Activated CD8-positive, alpha-beta memory T cell treated with anti-CD3 and anti-CD28 coated beads, Interleukin-2, amount 50 U/mL, for 1 hour (primary cell): Measurements from ENCODE around the gene PREP.
"Not testable (repeated sequence)": the region's sequence is repeated elsewhere in the genome, so short reads cannot be mapped to it uniquely, and the experiment has no call there.

Experiments
- DNase-seq: peaks from one replicate; pipeline ENCODE4 v3.0.0-alpha.2; 2020; ENCODE audit errors: extremely low read depth

Gene PREP

GRCh38 chr6:105402939-105403935, at the start of gene PREP:
Gene PREP (minus strand): TSS chr6:105403082. CDS start chr6:105402891, 191 bp downstream.
- DNase-seq = peak; percentile 26

- no peak for DNase-seq
Measured at GRCh38 chr6:105452376-105452775, 49.5 kb upstream of the PREP start.

- no peak for DNase-seq
Measured at GRCh38 chr6:105449756-105450390, 47.0 kb upstream of the PREP start.

- no peak for DNase-seq
Measured at GRCh38 chr6:105445481-105445880, 42.6 kb upstream of the PREP start.

- no peak for DNase-seq
Measured at GRCh38 chr6:105443941-105444340, 41.1 kb upstream of the PREP start.

GRCh38 chr6:105442369-105442768, 39.5 kb upstream of the PREP start:
- no peak for DNase-seq

GRCh38 chr6:105437236-105437635, 34.4 kb upstream of the PREP start:
- DNase-seq = no peak

GRCh38 chr6:105433723-105434122, 30.8 kb upstream of the PREP start:
- DNase-seq = no peak

- DNase-seq = no peak
Measured at GRCh38 chr6:105432797-105433196, 29.9 kb upstream of the PREP start.

GRCh38 chr6:105431226-105431625, 28.3 kb upstream of the PREP start:
- DNase-seq = no peak

GRCh38 chr6:105430685-105431084, 27.8 kb upstream of the PREP start:
- no peak for DNase-seq

GRCh38 chr6:105429676-105430075, 26.8 kb upstream of the PREP start:
- DNase-seq = no peak

- DNase-seq = no peak
Measured at GRCh38 chr6:105428342-105428957, 25.6 kb upstream of the PREP start.

- DNase-seq = no peak
Measured at GRCh38 chr6:105424175-105424783, 21.4 kb upstream of the PREP start.

GRCh38 chr6:105416971-105417370, 14.1 kb upstream of the PREP start:
- DNase-seq = not testable (repeated sequence)

- no peak for DNase-seq
Measured at GRCh38 chr6:105409734-105410133, 6.9 kb upstream of the PREP start.

- DNase-seq = no peak
Measured at GRCh38 chr6:105402090-105402938, 568 bp downstream of the PREP start.

GRCh38 chr6:105401247-105402089, 1.4 kb downstream of the PREP start:
- DNase-seq = no peak

- no peak for DNase-seq
Measured at GRCh38 chr6:105400501-105400900, 2.4 kb downstream of the PREP start.

- no peak for DNase-seq
Measured at GRCh38 chr6:105398859-105399258, 4.0 kb downstream of the PREP start.
